Naive thymus-derived CD8-positive, alpha-beta T cell (primary cell): ENCODE measurements around the gene INPP5K. TPM values are rescaled to one million over a fixed set of nuclear protein-coding genes. Genes with fewer than 3 reads are reported as not detected.
"Not testable (repeated sequence)": the region's sequence is repeated elsewhere in the genome, so short reads cannot be mapped to it uniquely, and the experiment has no call there.

Source experiments
- ATAC-seq, 2 donors: fragments of 150-1000 bp; cut with Tn5 transposase in 1 of 2; sonication (Bioruptor Pico), chemical (Tn5 transposase) in 1 of 2; 1 replicate in 1 of 2; 2 replicates in 1 of 2; pipeline ENCODE4 v1.10.0; 2021; ENCODE audit warnings: mild to moderate bottlenecking in 2 of 2, moderate library complexity in 2 of 2
- POLR2A ChIA-PET: fragments of 350-600 bp; sonication (Branson Sonifier 250); formaldehyde crosslinking; loops from one replicate; lab custom pipeline; 2021; ENCODE audit warnings: antibody characterized with exemption; lab: Charles Lee
- DNase-seq, 10 donors: peaks; one replicate each; pipeline versions ENCODE4 v3.0.0 to v3.0.0-alpha.2; 2020 to 2022
- H3K27ac Mint-ChIP-seq, 10 donors: one replicate each; pipeline ENCODE4 v1.8.0; 2020 to 2022; ENCODE audit warnings: mild to moderate bottlenecking in 10 of 10, mixed read lengths in 10 of 10, moderate library complexity in 4 of 10, inconsistent platforms in 1 of 10
- H3K27me3 Mint-ChIP-seq, 5 donors: one replicate each; pipeline ENCODE4 v1.8.0; 2021 to 2022; ENCODE audit warnings: mixed read lengths in 5 of 5
- H3K36me3 Mint-ChIP-seq, 3 donors: one replicate each; pipeline ENCODE4 v1.8.0; 2020 to 2022; ENCODE audit warnings: mixed read lengths in 3 of 3, mild to moderate bottlenecking in 2 of 3, inconsistent platforms in 1 of 3
- H3K4me1 Mint-ChIP-seq, 4 donors: one replicate each; pipeline ENCODE4 v1.8.0; 2021 to 2022; ENCODE audit warnings: mixed read lengths in 4 of 4
- H3K4me3 Mint-ChIP-seq, 10 donors: one replicate each; pipeline ENCODE4 v1.8.0; 2020 to 2022; ENCODE audit warnings: mild to moderate bottlenecking in 10 of 10, mixed read lengths in 10 of 10, moderate library complexity in 6 of 10, inconsistent platforms in 1 of 10
- H3K9me3 Mint-ChIP-seq, 9 donors: one replicate each; pipeline ENCODE4 v1.8.0; 2020 to 2022; ENCODE audit warnings: mixed read lengths in 9 of 9, mild to moderate bottlenecking in 3 of 9, inconsistent platforms in 1 of 9, moderate library complexity in 1 of 9
- polyA plus RNA-seq, 3 donors: library from polyadenylated mRNA; unstranded; fragments of 300-500 nt; fragmentation: Illumina TruSeq; gene quantifications; one replicate each; pipeline ENCODE4 v1.2.3, GENCODE V29; 2021
- total RNA-seq, 8 experiments: library from RNA in 2 of 8; stranded (reverse) in 2 of 8; gene quantifications; one replicate each; pipeline ENCODE4 v1.2.3 and lab custom pipeline; 2021 to 2026

The INPP5K gene
- 10 to 100 TPM; 92.3 to 93.8 TPM for total RNA-seq
- polyA plus RNA-seq, result 10 to 100 TPM; 62.0 to 75.4 (median 70.5) TPM
- total RNA-seq (lab: John Stamatoyannopoulos, UW), result 31.2 to 80.0 (median 65.9) reads per million in 6 experiments

DNA sequence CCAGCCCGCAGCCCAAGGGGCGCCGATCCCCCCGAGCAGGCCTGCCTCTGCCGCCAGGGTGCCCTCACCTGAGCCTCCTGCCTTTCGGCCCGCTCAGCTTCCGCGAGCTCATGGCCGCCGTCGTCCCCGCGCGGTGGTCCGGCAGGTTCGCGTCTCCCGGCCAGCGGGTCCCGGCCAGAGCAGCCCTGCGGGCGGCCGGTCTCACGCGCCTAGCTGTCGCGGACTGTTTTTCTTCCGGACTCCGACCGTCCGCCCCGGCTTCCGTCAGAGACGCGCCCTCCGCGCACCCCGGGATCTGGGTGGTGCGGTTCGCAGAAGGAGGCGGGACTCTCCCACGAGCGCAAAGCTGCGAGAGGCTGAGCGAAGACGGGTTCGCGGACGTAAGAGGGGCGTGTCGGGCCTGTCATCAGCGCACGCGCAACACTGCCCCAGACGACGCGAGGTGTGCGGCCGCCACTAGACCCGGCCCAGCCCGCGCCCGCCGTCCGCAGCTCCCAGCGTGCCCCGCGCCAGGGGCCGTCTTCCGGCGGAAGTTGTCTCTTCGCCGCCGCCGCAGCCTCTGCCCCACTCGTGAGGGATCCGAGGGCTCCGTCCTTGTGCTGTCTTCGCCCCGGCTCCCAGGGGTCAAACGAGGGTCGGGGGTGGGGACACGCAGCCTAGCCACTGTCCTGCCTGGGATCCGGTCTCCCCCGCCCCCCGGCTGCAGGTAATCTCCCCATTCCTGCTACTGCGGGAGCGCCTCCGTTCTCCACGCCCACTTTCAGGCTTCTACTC lies at the start of gene INPP5K:
INPP5K (minus strand) TSS at position 225 of the 774 bp plus-strand sequence; CDS start at position 112, 113 bp downstream.
- peak within 1 kb of the TSS; percentile 81 to 94 (median 91) for H3K4me3 Mint-ChIP-seq
- H3K27ac Mint-ChIP-seq, result peak within 1 kb of the TSS; percentile 82 to 95 (median 93)
- ATAC-seq, result peak; percentile 89 to 93
- POLR2A ChIA-PET, result interaction anchor here (0.5 to 3.8 kb wide), 28 partner anchors 10 to 313 kb away, joined by 3 to 38 read pairs (median 4); partner anchors contain the start of genes CRK, MYO1C, PITPNA and RPA1
- H3K27me3 Mint-ChIP-seq, result no peaks in the 10 kb centered on the region
- DNase-seq, result peak; percentile 88 to 99 (median 98)
- H3K9me3 Mint-ChIP-seq, result no peaks in the 10 kb centered on the region
- peaks cover 0 to 35% (median 8%) of the 10 kb centered on the region in 3 donors for H3K36me3 Mint-ChIP-seq
- peaks cover 12 to 36% (median 21%) of the 10 kb centered on the region in 4 donors for H3K4me1 Mint-ChIP-seq

DNA sequence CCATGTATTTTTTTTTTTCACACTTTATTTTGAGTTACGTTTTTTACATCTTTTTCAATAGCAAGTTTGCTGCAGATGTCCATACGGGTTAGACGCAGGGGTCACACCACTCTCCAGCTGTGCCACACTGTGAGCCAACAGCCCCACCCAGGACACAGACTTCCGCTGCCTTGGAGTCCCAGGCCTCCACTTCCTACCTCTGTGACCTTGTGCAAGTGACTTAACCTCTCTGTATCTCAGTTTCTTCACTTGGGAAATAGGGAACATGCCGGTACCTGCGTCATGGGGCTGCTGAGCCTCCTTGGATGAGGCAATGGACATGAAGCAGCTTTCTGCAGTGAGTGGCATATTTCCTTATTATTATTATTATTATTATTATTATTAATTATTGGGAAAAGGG lies 49.5 kb upstream of the INPP5K start:
- Mint-ChIP-seq H3K36me3 (no peaks in the 10 kb centered on the region), H3K4me1 (peaks cover 22 to 40% (median 38%) of the 10 kb centered on the region in 4 donors), H3K4me3 (peak overlapping the region in 4 of 10 donors; percentile 14 to 43 (median 22)), H3K27me3 (no peaks in the 10 kb centered on the region), H3K27ac (peak overlapping the region in 4 of 10 donors; percentile 33 to 49 (median 39)), H3K9me3 (no peaks in the 10 kb centered on the region)
- ATAC-seq (no peak), DNase-seq (no peak)
- POLR2A ChIA-PET, result interaction anchor here (0.7 to 1.6 kb wide), 2 partner anchors 61 to 65 kb away, joined by 3 to 6 read pairs; no protein-coding TSS in a partner anchor

DNA sequence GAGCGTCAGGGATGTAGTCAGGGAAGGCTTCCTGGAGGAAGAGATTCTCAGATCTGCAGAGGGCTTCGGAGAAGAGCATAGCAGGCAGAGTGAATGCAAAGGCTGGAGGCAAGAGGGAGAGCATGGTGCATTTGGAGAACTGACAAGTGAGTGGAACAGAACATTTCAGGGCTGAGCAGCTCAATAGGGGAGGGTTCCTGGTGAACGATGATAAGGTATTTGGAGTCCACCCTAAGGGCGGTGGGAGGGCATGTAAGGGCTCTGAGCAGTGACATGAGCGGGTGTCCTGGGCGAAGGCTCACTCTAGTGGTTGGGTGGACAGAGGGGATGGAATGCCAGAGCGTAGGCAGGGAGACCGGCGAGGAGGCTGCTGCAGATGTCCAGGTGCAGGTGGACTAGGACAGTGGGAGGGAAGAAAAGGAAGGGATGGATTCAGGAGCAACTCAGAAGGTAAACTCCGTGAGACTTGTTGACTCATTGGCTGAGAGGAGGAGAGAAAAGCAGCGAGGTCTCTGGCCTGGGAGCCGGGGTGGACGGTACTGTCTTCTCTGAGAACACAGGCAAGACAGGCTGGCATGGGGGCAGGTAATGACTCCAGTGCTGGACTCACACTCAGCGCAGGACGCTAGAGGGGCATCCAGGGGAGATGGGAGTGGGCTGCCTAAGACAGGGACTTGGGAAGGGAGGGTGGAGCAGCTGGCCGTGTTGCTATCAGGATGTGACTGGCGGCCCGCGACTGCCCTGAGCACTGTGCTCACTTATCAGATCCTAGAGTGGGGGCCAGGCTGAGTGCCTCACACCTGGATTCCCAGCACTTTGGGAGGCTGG lies 47.6 kb upstream of the INPP5K start:
- no peaks in the 10 kb centered on the region for H3K36me3 Mint-ChIP-seq
- H3K4me3 Mint-ChIP-seq, result peak overlapping the region; percentile 64 to 87 (median 81)
- DNase-seq (no peak), ATAC-seq (no peak)
- H3K27ac Mint-ChIP-seq, result peak overlapping the region in 9 of 10 donors; percentile 44 to 88 (median 79)
- H3K9me3 Mint-ChIP-seq, result no peaks in the 10 kb centered on the region
- POLR2A ChIA-PET, result interaction anchor here (0.9 kb wide), 1 partner anchor 64 kb away, joined by 3 read pairs; no protein-coding TSS in a partner anchor
- H3K4me1 Mint-ChIP-seq, result peaks cover 26 to 55% (median 49%) of the 10 kb centered on the region in 4 donors
- no peaks in the 10 kb centered on the region for H3K27me3 Mint-ChIP-seq

DNA sequence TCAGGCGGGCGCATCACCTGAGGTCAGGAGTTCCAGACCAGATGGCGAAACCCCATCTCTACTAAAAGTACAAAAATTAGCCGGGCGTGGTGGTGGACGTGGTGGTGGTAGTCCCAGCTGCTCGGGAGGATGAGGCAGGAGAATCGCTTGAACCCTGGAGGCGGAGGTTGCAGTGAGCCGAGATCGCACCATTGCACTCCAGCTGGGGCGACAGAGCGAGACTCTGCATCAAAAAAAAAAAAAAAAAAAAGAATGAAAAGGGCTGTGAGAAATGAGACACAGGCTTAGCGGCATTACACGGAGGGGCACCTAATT lies 47.0 kb upstream of the INPP5K start:
- DNase-seq, H3K36me3 Mint-ChIP-seq, H3K9me3 Mint-ChIP-seq, ATAC-seq, H3K27me3 Mint-ChIP-seq: not testable (repeated sequence)
- Mint-ChIP-seq H3K4me1 (peaks cover 26 to 59% (median 50%) of the 10 kb centered on the region in 4 donors), H3K27ac (peak overlapping the region in 9 of 10 donors; percentile 44 to 90 (median 79)), H3K4me3 (peak overlapping the region; percentile 64 to 87 (median 81))
- POLR2A ChIA-PET, result interaction anchor here (0.7 to 0.9 kb wide), 3 partner anchors 64 to 201 kb away, joined by 3 to 4 read pairs (median 3); no protein-coding TSS in a partner anchor

DNA sequence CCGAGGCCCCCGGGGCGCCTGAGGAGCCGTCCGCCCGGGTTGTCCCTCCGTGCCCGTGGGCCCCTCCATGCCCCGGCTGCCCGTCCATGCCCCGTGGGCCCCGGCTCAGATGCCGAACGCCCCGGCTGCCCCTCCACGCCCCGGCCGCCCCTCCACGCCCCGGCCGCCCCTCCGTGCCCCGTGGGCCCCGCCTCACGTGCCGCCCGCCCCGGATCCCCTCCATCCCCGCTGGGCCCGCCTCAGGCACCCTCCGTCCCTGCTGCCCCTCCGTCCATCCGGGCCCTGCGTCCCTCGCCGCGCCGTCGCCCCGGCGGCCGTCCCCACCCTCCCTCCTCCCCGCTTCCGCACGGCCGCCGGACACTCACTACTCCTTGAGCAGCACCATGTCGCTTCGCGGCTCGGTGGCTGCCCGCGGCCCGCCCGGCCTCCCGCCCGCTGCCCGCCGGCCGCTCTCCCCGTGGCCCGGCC lies 45.8 kb upstream of the INPP5K start:
- Mint-ChIP-seq H3K27me3 (no peaks in the 10 kb centered on the region), H3K27ac (no peak overlapping the region), H3K4me1 (peaks cover 24 to 59% (median 44%) of the 10 kb centered on the region in 4 donors), H3K36me3 (peaks cover 0 to 2% (median 0%) of the 10 kb centered on the region in 3 donors), H3K9me3 (no peaks in the 10 kb centered on the region), H3K4me3 (peak overlapping the region in 6 of 10 donors; percentile 34 to 80 (median 66))
- POLR2A ChIA-PET, result interaction anchor here (0.6 to 2.0 kb wide), 5 partner anchors 36 to 85 kb away, joined by 3 to 9 read pairs (median 4); partner anchors contain the start of genes INPP5K and SLC43A2
- peak in 2 of 10 donors; percentile 16 to 23 for DNase-seq
- peak; percentile 35 to 43 for ATAC-seq

DNA sequence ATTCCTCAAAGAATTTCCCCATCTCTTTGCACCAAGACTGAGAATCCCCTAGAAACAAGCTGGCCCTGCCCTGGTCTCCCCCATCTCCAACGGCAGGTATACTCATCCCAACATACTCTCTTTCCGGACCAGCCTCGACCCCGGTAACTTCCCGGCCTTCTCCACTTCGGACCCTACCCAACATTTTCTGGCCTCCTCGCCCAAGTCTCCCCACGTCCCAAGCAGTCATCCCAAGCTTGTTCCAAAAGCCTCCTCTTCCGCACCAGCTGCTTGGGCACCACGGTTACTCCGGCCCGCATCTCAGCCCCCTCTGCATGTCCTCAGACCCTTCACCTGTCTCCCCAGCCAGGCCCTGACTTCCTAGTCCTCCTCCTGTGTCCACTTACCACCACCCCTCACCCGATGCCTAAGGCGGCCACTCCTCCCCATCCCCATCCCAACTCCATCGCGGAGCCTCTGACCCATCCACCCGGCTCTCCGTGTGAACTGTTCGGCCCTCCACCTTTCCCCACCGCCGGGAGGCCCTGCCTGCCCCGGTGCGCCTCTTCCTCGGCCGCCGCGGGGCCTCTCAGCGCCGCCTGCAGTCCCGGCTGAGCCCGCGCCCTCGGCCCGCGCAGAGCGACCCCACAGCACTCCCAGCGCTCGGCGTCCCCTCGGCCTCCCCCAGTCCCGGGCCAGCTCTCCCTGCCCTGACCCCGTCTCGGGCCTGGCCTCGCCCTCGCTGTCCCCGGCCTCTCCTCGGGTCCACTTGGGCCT lies 45.2 kb upstream of the INPP5K start:
- H3K9me3 Mint-ChIP-seq, result no peaks in the 10 kb centered on the region
- H3K4me1 Mint-ChIP-seq, result peaks cover 22 to 56% (median 40%) of the 10 kb centered on the region in 4 donors
- POLR2A ChIA-PET, result interaction anchor here (0.6 to 2.0 kb wide), 5 partner anchors 67 to 209 kb away, joined by 3 to 9 read pairs (median 4); partner anchors contain the start of genes PRPF8, RILP and SLC43A2
- H3K4me3 Mint-ChIP-seq, result peak overlapping the region; percentile 72 to 88 (median 81)
- peak overlapping the region; percentile 53 to 91 (median 86) for H3K27ac Mint-ChIP-seq
- ATAC-seq (peak; percentile 52 to 53), DNase-seq (peak in 8 of 10 donors; percentile 12 to 48 (median 34))
- peaks cover 0 to 3% (median 3%) of the 10 kb centered on the region in 3 donors for H3K36me3 Mint-ChIP-seq
- no peaks in the 10 kb centered on the region for H3K27me3 Mint-ChIP-seq

DNA sequence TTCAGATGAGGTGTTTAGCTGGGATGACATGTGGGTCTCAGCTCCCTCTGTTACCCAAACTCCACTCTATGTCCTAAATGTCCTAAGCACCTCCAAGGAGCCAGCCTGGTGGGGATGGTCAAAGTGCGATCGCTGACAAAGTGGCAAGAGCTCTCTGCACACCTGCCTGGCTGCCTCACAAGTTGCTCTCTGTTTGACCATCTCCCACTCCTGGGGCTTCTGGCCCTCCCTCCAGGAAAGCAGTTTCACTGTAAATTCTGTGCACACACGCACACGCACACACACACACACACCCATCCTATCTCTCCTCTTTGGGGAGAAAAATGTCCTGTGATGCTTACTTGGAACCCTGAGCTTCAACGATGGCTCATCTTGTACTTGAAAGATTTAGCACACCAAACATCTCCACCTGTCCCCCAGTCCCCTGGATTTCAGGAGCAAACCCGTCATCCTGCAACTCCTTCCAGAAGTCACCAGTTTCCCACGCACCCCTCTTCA lies 44.5 kb upstream of the INPP5K start:
- POLR2A ChIA-PET, result interaction anchor here (0.6 to 2.0 kb wide), 6 partner anchors 68 to 261 kb away, joined by 3 to 9 read pairs (median 4); partner anchors contain the start of genes PRPF8, RILP and SLC43A2
- no peak for ATAC-seq
- H3K27me3 Mint-ChIP-seq, result no peaks in the 10 kb centered on the region
- peak overlapping the region in 9 of 10 donors; percentile 2 to 91 (median 66) for H3K27ac Mint-ChIP-seq
- peaks cover 25 to 58% (median 41%) of the 10 kb centered on the region in 4 donors for H3K4me1 Mint-ChIP-seq
- H3K9me3 Mint-ChIP-seq, result no peaks in the 10 kb centered on the region
- peaks cover 0 to 9% (median 3%) of the 10 kb centered on the region in 3 donors for H3K36me3 Mint-ChIP-seq
- no peak for DNase-seq
- peak overlapping the region; percentile 72 to 88 (median 81) for H3K4me3 Mint-ChIP-seq

DNA sequence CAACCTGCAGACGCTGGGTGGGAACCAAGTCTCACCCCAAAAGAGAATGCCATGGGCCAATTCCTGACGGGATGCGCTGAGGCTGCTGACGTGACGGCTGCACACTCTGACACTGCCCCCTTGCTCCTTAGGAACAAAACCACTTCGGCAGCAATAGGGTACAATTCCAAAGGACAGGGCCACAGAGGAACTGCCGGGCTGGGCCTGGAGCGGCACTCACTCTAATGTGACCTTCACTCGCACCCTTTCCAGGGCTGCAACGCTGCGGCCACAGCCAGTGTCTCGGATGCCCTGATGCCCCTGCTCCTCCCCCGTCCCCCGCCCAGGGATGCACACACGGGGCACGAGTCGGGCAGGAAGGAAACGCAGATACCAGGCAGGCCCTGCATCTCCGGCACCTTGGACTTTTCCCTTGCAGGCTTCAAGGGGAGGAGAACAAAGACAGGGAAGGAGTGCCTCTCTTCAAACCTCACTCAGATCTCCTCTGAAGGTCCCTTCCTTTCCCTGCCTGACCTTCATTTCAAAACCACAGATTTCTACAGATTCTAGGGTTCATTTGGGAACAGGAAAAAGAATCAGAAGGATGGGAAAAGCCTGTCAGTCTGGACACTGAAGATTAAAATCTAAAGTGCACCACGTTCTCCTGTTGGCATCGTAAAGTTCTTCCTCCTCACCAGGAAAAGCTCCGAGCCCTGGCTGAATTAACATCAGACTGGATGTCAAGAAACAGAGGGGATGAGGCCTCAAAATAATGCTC lies 43.9 kb upstream of the INPP5K start:
- H3K27ac Mint-ChIP-seq, result peak overlapping the region in 1 of 10 donors; percentile 40
- no peaks in the 10 kb centered on the region for H3K9me3 Mint-ChIP-seq
- peak overlapping the region in 8 of 10 donors; percentile 12 to 88 (median 82) for H3K4me3 Mint-ChIP-seq
- no peak for DNase-seq
- H3K4me1 Mint-ChIP-seq, result peaks cover 25 to 61% (median 41%) of the 10 kb centered on the region in 4 donors
- peaks cover 0 to 13% (median 3%) of the 10 kb centered on the region in 3 donors for H3K36me3 Mint-ChIP-seq
- ATAC-seq, result no peak
- POLR2A ChIA-PET, result interaction anchor here (0.6 kb wide), 1 partner anchor 261 kb away, joined by 3 read pairs; no protein-coding TSS in a partner anchor
- no peaks in the 10 kb centered on the region for H3K27me3 Mint-ChIP-seq

DNA sequence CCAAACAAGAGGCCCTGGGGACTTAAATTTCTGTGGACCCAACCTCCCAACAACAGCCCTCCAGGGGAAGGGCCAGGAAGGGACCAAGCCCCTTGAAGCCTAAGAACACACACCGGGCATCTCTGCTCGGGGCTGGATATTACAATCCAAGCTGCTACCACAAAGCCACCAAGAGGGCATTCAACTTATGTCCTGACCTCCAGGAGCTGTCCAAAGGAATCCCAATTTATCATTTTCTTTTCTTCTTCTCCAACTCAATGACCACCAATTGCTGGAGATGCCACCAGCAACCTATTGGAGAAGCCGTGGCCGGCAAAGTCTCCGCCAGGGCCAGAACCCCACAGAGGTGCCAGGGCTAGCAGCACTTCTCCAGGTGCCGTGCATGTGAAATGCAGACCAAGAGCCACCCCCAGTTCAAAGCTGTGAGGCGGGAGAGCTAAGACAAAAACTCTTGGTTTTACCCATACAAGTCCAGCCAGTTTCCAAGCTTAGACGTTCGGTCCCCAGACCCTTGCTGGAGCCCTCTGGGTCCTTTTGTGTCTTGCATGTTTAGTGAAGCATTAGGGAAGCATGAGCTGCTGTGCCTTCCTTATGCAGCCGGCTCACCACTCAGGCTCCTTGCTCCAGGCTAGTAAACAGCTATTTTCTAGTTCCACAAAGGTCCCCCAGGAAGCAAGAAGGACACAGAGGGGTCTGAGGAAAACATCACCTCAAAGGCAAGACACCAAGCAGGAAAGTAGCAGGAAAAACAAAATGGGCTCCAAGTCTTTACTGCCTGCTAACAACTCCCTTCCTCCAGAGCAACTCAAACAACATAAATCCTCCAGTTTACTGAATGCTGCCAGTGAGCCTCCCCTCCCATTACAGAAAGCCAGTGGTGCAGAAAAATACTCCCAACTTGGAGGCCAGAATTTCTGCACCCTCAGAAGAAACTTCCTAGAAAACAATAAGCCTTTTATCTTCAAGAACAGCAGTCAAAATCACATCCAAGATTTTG lies 42.9 kb upstream of the INPP5K start:
- Mint-ChIP-seq H3K27ac (peak overlapping the region in 2 of 10 donors; percentile 29 to 31), H3K4me1 (peaks cover 25 to 63% (median 41%) of the 10 kb centered on the region in 4 donors)

More for the DNA sequence above, 42.9 kb upstream of the INPP5K start:
- no peaks in the 10 kb centered on the region for H3K9me3 Mint-ChIP-seq
- H3K27me3 Mint-ChIP-seq, result no peaks in the 10 kb centered on the region
- ATAC-seq (no peak), DNase-seq (no peak)
- POLR2A ChIA-PET, result no interaction called here
- H3K4me3 Mint-ChIP-seq, result peak overlapping the region in 5 of 10 donors; percentile 9 to 43 (median 23)
- peaks cover 0 to 13% (median 3%) of the 10 kb centered on the region in 3 donors for H3K36me3 Mint-ChIP-seq
